Omental fat pad (tissue), 4 donors: ENCODE measurements around the gene TMEM80. TPM values are rescaled to one million over a fixed set of nuclear protein-coding genes. Genes with fewer than 3 reads are reported as not detected.

Experiments
- ATAC-seq: fragments of 150-250 bp; one replicate; pipeline ENCODE4 v1.9.1; 2016; ENCODE audit warnings: mild to moderate bottlenecking, moderate library complexity; ENCODE audit not compliant: low FRiP score
- DNase-seq: peaks from one replicate; pipeline ENCODE4 v3.0.0-alpha.2; 2019; ENCODE audit warnings: low spot score
- total RNA-seq, 4 donors: library from RNA; depleted of rRNA; stranded (reverse); fragments of >200 nt; gene quantifications; one replicate each; pipeline ENCODE4 v1.1.0, GENCODE V29; 2016
- TF ChIP-seq, protein P1 (sequence below), 3 donors: fragments of 450-650 bp; IDR thresholded peaks; one replicate each; pipeline ENCODE4 v1.5.1; 2016 to 2017; ENCODE audit warnings: antibody characterized with exemption in 3 of 3, mild to moderate bottlenecking in 3 of 3, moderate library complexity in 2 of 3

The TMEM80 gene
- total RNA-seq, 4 donors from 2014 or later: 16.9 to 31.5 (median 21.1) TPM

DNA sequence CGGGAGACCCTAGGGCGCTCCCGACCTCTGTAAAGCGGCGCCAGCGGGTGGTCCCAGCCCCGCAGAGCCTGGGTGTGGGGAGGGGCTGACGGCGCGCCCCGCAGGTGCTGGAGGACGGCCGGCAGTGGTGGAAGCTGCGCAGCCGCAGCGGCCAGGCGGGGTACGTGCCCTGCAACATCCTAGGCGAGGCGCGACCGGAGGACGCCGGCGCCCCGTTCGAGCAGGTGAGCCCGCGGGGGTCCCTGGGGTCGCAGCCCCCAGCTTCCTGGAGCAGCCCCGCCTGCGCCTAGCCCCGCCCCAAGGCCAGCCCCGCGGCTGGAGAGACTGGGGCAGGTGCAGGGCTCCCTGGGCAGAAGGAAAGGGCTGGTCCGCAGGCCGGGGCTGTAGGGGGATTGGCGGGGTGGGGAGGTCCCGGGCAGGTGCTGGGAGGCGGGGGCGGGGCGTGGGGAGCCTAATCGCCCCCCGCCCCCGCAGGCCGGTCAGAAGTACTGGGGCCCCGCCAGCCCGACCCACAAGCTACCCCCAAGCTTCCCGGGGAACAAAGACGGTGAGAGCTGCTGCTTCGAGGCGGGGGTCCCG is 30.1 kb downstream of the TMEM80 start:
- ATAC-seq: no peak
- no peak for DNase-seq
- TF ChIP-seq, protein P1, sequence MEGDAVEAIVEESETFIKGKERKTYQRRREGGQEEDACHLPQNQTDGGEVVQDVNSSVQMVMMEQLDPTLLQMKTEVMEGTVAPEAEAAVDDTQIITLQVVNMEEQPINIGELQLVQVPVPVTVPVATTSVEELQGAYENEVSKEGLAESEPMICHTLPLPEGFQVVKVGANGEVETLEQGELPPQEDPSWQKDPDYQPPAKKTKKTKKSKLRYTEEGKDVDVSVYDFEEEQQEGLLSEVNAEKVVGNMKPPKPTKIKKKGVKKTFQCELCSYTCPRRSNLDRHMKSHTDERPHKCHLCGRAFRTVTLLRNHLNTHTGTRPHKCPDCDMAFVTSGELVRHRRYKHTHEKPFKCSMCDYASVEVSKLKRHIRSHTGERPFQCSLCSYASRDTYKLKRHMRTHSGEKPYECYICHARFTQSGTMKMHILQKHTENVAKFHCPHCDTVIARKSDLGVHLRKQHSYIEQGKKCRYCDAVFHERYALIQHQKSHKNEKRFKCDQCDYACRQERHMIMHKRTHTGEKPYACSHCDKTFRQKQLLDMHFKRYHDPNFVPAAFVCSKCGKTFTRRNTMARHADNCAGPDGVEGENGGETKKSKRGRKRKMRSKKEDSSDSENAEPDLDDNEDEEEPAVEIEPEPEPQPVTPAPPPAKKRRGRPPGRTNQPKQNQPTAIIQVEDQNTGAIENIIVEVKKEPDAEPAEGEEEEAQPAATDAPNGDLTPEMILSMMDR (IDR thresholded peaks at IDR 0.05): no peak

DNA sequence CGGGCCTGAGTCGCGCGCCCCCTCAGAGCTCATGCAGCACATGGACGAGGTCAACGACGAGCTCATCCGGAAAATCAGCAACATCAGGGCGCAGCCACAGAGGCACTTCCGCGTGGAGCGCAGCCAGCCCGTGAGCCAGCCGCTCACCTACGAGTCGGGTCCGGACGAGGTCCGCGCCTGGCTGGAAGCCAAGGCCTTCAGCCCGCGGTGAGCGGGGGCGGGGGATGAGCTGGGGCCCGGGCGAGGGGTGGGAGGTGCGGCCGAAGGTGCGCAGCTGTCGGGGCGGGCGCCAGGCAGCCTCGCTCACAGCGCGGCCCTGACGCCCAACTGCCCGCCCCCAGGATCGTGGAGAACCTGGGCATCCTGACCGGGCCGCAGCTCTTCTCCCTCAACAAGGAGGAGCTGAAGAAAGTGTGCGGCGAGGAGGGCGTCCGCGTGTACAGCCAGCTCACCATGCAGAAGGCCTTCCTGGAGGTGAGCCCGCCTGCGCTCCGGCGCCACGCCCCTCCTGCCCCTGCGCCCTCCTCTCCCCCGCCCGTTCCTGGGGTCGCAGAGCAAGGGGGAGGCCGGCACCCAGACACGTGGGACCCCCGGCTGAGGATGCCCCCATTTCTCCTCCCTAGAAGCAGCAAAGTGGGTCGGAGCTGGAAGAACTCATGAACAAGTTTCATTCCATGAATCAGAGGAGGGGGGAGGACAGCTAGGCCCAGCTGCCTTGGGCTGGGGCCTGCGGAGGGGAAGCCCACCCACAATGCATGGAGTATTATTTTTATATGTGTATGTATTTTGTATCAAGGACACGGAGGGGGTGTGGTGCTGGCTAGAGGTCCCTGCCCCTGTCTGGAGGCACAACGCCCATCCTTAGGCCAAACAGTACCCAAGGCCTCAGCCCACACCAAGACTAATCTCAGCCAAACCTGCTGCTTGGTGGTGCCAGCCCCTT is 30.9 kb downstream of the TMEM80 start:
- DNase-seq (no peak), ATAC-seq (peak; percentile 38)
- TF ChIP-seq, protein P1 (IDR thresholded peaks at IDR 0.05): no peak

DNA sequence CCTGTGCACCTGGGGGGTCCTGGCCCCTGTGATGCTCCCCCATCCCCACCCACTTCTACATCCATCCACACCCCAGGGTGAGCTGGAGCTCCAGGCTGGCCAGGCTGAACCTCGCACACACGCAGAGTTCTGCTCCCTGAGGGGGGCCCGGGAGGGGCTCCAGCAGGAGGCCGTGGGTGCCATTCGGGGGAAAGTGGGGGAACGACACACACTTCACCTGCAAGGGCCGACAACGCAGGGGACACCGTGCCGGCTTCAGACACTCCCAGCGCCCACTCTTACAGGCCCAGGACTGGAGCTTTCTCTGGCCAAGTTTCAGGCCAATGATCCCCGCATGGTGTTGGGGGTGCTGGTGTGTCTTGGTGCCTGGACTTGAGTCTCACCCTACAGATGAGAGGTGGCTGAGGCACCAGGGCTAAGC is 31.7 kb downstream of the TMEM80 start:
- TF ChIP-seq, protein P1 (IDR thresholded peaks at IDR 0.05): no peak
- ATAC-seq (no peak), DNase-seq (no peak)

DNA sequence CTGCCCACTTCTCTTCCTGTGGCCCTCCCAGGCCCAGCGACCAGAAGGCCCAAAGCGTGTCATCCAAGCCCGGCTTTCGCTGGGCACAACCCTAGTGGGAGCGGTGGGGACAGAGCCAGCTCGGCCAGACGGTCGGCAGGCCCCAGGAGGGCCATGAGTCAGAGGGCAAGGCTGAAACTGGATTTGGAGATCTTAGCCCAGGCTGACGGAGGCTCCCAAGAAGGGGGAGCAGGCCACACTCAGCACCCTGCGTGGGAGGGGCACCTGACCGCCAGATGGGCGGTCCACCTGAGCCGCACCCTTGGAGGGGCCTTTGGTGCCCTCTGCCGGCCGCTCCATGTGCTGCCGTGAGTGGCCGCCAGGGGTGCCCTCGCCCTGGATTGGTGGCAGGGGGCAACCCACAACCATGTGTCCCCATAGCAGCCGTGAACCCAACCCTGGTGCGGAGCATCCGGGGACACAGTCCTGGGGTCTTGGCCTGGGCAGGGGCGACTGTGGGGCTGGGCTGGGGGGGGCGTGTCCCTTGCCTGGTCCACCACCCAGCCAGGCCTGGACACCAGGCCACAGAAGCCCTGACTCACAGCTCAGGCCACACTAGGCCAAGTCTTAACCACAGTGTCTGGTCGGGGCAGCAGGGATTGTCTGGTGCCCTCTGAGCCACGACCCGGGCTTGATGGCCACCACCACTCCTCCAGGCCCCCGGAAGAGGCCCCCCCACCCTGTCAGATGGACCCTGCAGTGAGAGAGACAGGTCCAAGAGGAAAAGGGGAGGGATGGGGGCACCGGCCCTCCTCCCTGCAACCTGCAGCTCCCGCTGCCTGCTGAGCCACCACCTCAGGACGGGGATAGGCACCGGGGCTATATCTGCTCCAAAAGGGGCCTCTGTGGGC is 32.5 kb downstream of the TMEM80 start:
- peak; percentile 88 for ATAC-seq
- DNase-seq: peak; percentile 82
- TF ChIP-seq, protein P1 (IDR thresholded peaks at IDR 0.05): peak in 1 of 3 donors; percentile 93

DNA sequence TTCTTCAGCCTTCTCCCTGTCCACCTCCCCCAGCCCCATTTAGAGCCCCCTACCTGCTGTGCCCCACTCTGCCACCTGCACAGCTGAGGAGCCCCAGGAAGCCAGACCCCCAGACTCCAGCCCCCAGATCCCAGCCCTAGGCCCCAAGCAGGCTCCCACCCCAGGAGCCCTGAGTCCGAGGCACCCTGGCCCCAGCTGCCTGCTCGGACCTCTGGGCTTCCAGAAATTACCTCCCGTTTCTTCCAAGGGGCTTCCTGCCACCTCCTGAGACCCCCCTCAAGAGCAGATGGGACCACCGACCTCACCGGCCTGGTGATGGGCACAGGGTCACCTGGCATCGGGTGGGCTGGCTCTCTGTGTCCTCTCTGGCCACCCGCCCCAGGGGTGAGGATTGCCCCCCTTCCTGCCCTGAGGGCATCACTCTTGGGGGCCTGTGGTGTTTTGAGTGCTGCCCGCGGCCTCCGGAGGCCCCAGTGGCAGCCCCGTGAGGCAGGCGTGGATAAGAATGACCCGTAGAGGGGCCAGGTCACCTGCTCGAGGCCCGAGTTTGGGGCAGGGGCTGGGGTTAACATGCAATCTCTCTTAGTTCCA is 33.4 kb downstream of the TMEM80 start:
- TF ChIP-seq, protein P1 (IDR thresholded peaks at IDR 0.05): no peak
- ATAC-seq: no peak
- DNase-seq: no peak

DNA sequence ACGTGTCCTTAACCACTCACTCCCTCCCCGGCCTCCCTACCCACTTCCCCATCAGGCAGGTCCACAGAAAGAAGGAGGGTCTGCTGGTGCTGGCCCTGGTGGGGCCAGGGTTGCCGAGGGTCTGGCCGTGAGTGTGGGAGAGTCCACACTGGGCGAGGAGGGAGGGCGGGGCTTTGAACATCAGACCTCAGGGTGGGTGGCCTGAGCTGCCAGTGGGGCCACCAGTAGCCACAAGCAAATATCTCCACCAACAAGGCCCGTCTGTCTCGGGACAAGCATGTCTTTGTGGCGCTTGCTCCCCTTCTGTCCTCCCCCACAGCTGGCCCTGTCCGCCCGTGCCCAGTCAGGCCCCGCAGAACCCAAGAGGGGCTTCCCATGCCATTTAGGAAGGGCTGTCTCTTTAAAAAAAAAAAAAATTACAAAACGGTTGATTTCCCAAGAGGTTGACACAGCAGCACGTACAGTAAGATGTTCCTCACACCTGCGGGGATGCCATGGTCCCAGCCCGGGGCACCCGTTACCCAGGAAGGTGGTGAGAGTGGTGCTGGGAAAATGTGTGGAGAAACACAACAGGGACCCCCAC is 34.0 kb downstream of the TMEM80 start:
- no peak for DNase-seq
- no peak for ATAC-seq
- TF ChIP-seq, protein P1 (IDR thresholded peaks at IDR 0.05): no peak
